Thyroid gland (tissue), 4 donors: ENCODE data around the gene CABP4. TPM values are rescaled to one million over a fixed set of nuclear protein-coding genes. Genes with fewer than 3 reads are reported as not detected.
A peak's percentile ranks its signal among the peaks of the same experiment; 100 is the strongest.

Experiments used
- DNase-seq, 2 donors: peaks; one replicate each; pipeline ENCODE4 v3.0.0-alpha.2; 2019
- H3K27ac ChIP-seq, 3 donors: fragments of 200-600 bp; sonication (generic); 1 replicate in 2 of 3; 2 replicates in 1 of 3; pipeline ENCODE4 v1.5.1; 2016 to 2019; ENCODE audit warnings: mild to moderate bottlenecking in 1 of 3, moderate library complexity in 1 of 3
- H3K27me3 ChIP-seq: fragments of 200-600 bp; sonication (generic); one replicate; pipeline ENCODE4 v1.5.1; 2019
- H3K36me3 ChIP-seq, 2 donors: fragments of 200-600 bp; sonication (generic); one replicate each; pipeline ENCODE4 v1.5.1; 2016 to 2019
- H3K4me1 ChIP-seq, 2 donors: fragments of 200-600 bp; sonication (generic); one replicate each; pipeline ENCODE4 v1.5.1; 2017 to 2019
- H3K4me3 ChIP-seq, 3 donors: fragments of 200-600 bp; sonication (generic); replicated peaks in 1 of 3; 1 replicate in 2 of 3; 2 replicates in 1 of 3; pipeline ENCODE4 v1.5.1; 2016; ENCODE audit warnings: mild to moderate bottlenecking in 1 of 3
- H3K9me3 ChIP-seq: fragments of 200-600 bp; sonication (generic); one replicate; pipeline ENCODE4 v1.5.1; 2017
- POLR2A ChIP-seq, 2 donors: fragments of 450-650 bp; IDR thresholded peaks; one replicate each; pipeline ENCODE4 v1.6.1; 2017; ENCODE audit warnings: antibody characterized with exemption in 2 of 2, mild to moderate bottlenecking in 2 of 2, moderate library complexity in 1 of 2
- WGBS, 2 donors: methylation state at CpG; one replicate each; pipeline ENCODE4 v1.1.5; 2017; 5-methylcytosine and 5-hydroxymethylcytosine counted together
- intact Hi-C: fragments of 100-400 bp; cut with DNase I; formaldehyde crosslinking; loops from one replicate; pipeline ENCODE4 v1.15.1; 2023
- total RNA-seq, 4 donors: library from RNA; depleted of rRNA; stranded (reverse); fragments of >200 nt; gene quantifications; one replicate each; pipeline ENCODE4 v1.2.3, GENCODE V29; 2016
- TF ChIP-seq, protein P1 (sequence below), 6 experiments: fragments of 200-600 bp in 3 of 6; fragments of 450-650 bp in 3 of 6; sonication (generic) in 3 of 6; IDR thresholded peaks; one replicate each; pipeline ENCODE4 v1.5.1; 2016 to 2019; ENCODE audit warnings: antibody characterized with exemption in 6 of 6, mild to moderate bottlenecking in 2 of 6, inconsistent platforms in 1 of 6, moderate library complexity in 1 of 6

The CABP4 gene
- total RNA-seq, 4 donors from 2014 or later, result 0.33 to 6.4 (median 0.39) TPM; not detected in 1

GRCh38 chr11:67452141-67452952, 2.8 kb upstream of the CABP4 start, which contains the start of gene GPR152:
GPR152 (minus strand) TSS chr11:67452729; CDS start chr11:67452724, 5 bp downstream.
- WGBS, 2 donors, result 85 to 88% methylated on average over 12 to 14 of the region's 33 CpGs
- DNase-seq, result no peak
- H3K27ac ChIP-seq, result peak within 1 kb of the TSS in 1 of 3 donors; percentile 36
- no peaks in the 10 kb centered on the region for H3K27me3 ChIP-seq
- no peak within 1 kb of the TSS for H3K4me3 ChIP-seq
- no peaks in the 10 kb centered on the region for H3K4me1 ChIP-seq
- intact Hi-C loops, result no loop called here
- TF ChIP-seq, protein P1, sequence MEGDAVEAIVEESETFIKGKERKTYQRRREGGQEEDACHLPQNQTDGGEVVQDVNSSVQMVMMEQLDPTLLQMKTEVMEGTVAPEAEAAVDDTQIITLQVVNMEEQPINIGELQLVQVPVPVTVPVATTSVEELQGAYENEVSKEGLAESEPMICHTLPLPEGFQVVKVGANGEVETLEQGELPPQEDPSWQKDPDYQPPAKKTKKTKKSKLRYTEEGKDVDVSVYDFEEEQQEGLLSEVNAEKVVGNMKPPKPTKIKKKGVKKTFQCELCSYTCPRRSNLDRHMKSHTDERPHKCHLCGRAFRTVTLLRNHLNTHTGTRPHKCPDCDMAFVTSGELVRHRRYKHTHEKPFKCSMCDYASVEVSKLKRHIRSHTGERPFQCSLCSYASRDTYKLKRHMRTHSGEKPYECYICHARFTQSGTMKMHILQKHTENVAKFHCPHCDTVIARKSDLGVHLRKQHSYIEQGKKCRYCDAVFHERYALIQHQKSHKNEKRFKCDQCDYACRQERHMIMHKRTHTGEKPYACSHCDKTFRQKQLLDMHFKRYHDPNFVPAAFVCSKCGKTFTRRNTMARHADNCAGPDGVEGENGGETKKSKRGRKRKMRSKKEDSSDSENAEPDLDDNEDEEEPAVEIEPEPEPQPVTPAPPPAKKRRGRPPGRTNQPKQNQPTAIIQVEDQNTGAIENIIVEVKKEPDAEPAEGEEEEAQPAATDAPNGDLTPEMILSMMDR (IDR thresholded peaks at IDR 0.05), result no peak
- no peak for TF ChIP-seq POLR2A (IDR thresholded peaks at IDR 0.05)
- H3K36me3 ChIP-seq, result no peaks in the 10 kb centered on the region
- no peaks in the 10 kb centered on the region for H3K9me3 ChIP-seq

- H3K9me3 ChIP-seq, result no peaks in the 10 kb centered on the region
- no peak overlapping the region for H3K4me3 ChIP-seq
- intact Hi-C loops, result no loop called here
- TF ChIP-seq, protein P1 (IDR thresholded peaks at IDR 0.05), result no peak
- TF ChIP-seq POLR2A (IDR thresholded peaks at IDR 0.05), result no peak
- H3K27ac ChIP-seq, result no peak overlapping the region
- 89 to 93% methylated on average over 10 to 13 of the region's 21 CpGs for WGBS, 2 donors
- H3K27me3 ChIP-seq, result no peaks in the 10 kb centered on the region
- H3K36me3 ChIP-seq, result no peaks in the 10 kb centered on the region
- DNase-seq, result no peak
- no peaks in the 10 kb centered on the region for H3K4me1 ChIP-seq
Observed at GRCh38 chr11:67453816-67454732, 1.1 kb upstream of the CABP4 start.

GRCh38 chr11:67456068-67456705, 1.0 kb downstream of the CABP4 start:
- H3K27ac ChIP-seq, result no peak overlapping the region
- 50 to 86% methylated on average over 2 to 19 of the region's 25 CpGs for WGBS, 2 donors
- no peaks in the 10 kb centered on the region for H3K27me3 ChIP-seq
- H3K9me3 ChIP-seq, result no peaks in the 10 kb centered on the region
- no peak for DNase-seq
- no peak for TF ChIP-seq POLR2A (IDR thresholded peaks at IDR 0.05)
- TF ChIP-seq, protein P1 (IDR thresholded peaks at IDR 0.05), result no peak
- no peak overlapping the region for H3K4me3 ChIP-seq
- peaks cover 0 to 9% of the 10 kb centered on the region in 2 donors for H3K4me1 ChIP-seq
- no peaks in the 10 kb centered on the region for H3K36me3 ChIP-seq
- intact Hi-C loops, result no loop called here

GRCh38 chr11:67457453-67457852, 2.3 kb downstream of the CABP4 start:
- H3K9me3 ChIP-seq, result no peaks in the 10 kb centered on the region
- H3K4me3 ChIP-seq, result no peak overlapping the region
- intact Hi-C loops, result no loop called here
- no peaks in the 10 kb centered on the region for H3K36me3 ChIP-seq
- H3K27me3 ChIP-seq, result no peaks in the 10 kb centered on the region
- TF ChIP-seq, protein P1 (IDR thresholded peaks at IDR 0.05), result no peak
- no peak for TF ChIP-seq POLR2A (IDR thresholded peaks at IDR 0.05)
- no peak overlapping the region for H3K27ac ChIP-seq
- H3K4me1 ChIP-seq, result peaks cover 0 to 9% of the 10 kb centered on the region in 2 donors
- 95% methylated on average over 12 of the region's 12 CpGs for WGBS, 2 donors
- DNase-seq, result no peak
